Measurements from ENCODE around the gene EVI5L. TPM values are rescaled to one million over a fixed set of nuclear protein-coding genes. Genes with fewer than 3 reads are reported as not detected.

Gene EVI5L
- total and polyA plus RNA-seq, 2 of the 13 experiments (the other 11 are each of a cell fraction or from before 2014, with no cell fraction given): 1.7 to 2.4 TPM

DNA sequence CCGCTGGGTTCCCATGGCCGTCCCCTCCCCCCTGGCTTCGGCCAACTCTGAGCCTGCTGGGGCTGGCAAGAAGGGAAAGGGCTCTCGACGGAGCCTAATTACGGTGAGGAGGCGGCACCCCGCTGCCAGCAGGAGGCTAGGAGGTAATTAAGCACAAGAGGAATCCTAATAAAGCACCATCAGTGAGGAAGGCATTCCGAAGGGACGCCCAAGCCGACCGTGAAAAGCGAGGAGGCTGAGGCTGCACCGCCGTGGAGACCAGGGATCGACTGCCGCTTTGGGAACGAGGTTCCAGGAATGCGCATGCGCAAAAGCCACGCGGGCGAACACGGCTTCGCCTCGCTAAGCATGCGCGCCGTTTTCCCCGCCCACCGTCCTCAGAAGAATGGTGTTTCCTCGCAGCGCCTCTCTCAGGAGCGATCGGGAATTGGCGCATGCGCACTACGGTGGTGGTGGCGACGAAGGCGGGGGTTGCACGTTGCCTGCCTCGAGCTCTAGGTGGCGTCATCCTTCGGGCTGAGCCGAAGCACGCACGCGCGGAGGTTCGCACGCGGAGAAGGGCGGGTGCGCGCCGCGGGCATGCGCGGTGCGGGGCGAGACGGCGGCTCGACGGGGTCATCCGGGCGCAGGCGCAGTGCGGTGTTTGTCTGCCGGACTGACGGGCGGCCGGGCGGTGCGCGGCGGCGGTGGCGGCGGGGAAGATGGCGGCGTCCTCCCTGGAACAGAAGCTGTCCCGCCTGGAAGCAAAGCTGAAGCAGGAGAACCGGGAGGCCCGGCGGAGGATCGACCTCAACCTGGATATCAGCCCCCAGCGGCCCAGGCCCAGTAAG, 73.4 kb downstream of the EVI5L start, which contains the start of gene MAP2K7 (continued):
- TF ChIP-seq, protein P1, sequence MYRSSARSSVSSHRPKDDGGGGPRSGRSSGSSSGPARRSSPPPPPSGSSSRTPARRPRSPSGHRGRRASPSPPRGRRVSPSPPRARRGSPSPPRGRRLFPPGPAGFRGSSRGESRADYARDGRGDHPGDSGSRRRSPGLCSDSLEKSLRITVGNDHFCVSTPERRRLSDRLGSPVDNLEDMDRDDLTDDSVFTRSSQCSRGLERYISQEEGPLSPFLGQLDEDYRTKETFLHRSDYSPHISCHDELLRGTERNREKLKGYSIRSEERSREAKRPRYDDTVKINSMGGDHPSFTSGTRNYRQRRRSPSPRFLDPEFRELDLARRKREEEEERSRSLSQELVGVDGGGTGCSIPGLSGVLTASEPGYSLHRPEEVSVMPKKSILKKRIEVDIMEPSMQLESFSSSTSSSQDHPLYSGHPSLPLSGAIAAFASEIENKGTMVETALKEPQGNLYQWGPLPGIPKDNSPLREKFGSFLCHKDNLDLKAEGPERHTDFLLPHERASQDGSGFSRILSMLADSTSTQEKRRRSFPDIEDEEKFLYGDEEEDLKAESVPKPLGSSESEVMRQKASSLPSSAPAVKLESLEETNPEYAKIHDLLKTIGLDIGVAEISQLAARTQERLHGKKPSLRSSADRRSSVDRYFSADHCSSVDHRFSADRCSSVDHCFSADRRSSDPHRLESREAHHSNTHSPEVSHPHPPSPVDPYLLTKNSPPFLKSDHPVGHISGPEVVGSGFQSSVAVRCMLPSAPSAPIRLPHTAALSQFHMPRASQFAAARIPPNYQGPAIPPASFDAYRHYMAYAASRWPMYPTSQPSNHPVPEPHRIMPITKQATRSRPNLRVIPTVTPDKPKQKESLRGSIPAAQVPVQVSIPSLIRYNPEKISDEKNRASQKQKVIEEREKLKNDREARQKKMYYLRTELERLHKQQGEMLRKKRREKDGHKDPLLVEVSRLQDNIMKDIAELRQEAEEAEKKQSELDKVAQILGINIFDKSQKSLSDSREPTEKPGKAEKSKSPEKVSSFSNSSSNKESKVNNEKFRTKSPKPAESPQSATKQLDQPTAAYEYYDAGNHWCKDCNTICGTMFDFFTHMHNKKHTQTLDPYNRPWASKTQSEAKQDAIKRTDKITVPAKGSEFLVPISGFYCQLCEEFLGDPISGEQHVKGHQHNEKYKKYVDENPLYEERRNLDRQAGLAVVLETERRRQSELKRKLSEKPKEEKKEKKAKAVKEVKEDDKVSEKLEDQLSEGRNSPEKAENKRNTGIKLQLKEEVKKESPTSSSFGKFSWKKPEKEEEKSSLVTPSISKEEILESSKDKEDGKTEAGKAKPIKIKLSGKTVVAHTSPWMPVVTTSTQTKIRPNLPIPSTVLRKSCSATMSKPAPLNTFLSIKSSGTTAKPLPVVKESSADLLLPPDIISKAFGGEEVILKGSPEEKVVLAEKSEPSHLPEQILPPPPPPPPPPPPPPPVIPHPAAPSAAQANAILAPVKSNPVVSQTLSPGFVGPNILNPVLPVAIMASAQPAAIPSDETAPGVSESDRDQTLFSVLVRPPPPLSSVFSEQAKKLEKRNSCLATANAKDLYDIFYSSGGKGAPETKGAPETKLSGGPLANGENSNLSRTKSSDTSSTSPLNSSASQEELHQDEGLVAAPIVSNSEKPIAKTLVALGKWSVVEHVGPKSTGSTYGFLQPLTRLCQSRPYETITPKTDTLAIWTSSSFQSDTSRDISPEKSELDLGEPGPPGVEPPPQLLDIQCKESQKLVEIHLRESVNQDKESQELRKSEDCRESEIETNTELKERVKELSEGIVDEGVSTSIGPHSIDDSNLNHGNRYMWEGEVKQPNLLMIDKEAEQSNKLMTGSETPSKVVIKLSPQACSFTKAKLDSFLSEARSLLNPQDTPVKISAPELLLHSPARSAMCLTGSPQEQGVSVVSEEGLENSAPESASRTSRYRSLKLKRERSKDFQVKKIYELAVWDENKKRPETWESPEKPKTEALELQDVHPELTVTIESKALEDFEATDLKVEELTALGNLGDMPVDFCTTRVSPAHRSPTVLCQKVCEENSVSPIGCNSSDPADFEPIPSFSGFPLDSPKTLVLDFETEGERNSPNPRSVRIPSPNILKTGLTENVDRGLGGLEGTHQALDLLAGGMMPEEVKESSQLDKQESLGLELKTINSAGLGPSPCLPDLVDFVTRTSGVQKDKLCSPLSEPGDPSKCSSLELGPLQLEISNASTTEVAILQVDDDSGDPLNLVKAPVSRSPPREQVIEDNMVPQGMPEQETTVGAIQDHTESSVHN (CRISPR knock-in tag; IDR thresholded peaks at IDR 0.05): peak; percentile 41
- TF ChIP-seq, protein P2, sequence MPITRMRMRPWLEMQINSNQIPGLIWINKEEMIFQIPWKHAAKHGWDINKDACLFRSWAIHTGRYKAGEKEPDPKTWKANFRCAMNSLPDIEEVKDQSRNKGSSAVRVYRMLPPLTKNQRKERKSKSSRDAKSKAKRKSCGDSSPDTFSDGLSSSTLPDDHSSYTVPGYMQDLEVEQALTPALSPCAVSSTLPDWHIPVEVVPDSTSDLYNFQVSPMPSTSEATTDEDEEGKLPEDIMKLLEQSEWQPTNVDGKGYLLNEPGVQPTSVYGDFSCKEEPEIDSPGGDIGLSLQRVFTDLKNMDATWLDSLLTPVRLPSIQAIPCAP (CRISPR knock-in tag; IDR thresholded peaks at IDR 0.05; ENCODE audit: low read depth): no peak
- TF ChIP-seq ARNTL (CRISPR knock-in tag; IDR thresholded peaks at IDR 0.05) (peak; percentile 91), THAP11 (CRISPR knock-in tag; IDR thresholded peaks at IDR 0.05) (peak; percentile 89), KLF11 (CRISPR knock-in tag; IDR thresholded peaks at IDR 0.05) (no peak), YY1 (IDR thresholded peaks at IDR 0.05; ENCODE audit: insufficient read depth, insufficient replicate concordance, low read depth, low read length) (peak; percentile 92), ZNF124 (CRISPR knock-in tag; IDR thresholded peaks at IDR 0.05) (peak; percentile 97; the same call in 1 of the 2 replicates), RELA (CRISPR knock-in tag; IDR thresholded peaks at IDR 0.05) (no peak), IKZF4 (CRISPR knock-in tag; IDR thresholded peaks at IDR 0.05; ENCODE audit: borderline replicate concordance, low read depth, not compliant biosample characterization) (peak; percentile 69), TEAD2 (CRISPR knock-in tag; IDR thresholded peaks at IDR 0.05) (no peak), BRCA1 (CRISPR knock-in tag; IDR thresholded peaks at IDR 0.05) (peak; percentile 77; the same call in 1 of the 2 replicates), GLI4 (CRISPR knock-in tag; IDR thresholded peaks at IDR 0.05; ENCODE audit: borderline replicate concordance) (peak; percentile 95; the same call in 1 of the 2 replicates), SOX6 (IDR thresholded peaks at IDR 0.05) (no peak), SOX6 (CRISPR knock-in tag; IDR thresholded peaks at IDR 0.05) (peak; percentile 75), ZIK1 (CRISPR knock-in tag; IDR thresholded peaks at IDR 0.05; ENCODE audit: borderline replicate concordance, low read depth) (peak; percentile 74; the same call in 1 of the 2 replicates), RFX3 (CRISPR knock-in tag; IDR thresholded peaks at IDR 0.05) (no peak), ARID2 (CRISPR knock-in tag; IDR thresholded peaks at IDR 0.05; ENCODE audit: borderline replicate concordance) (peak; percentile 81; the same call in 1 of the 2 replicates), NR2F1 (CRISPR knock-in tag; IDR thresholded peaks at IDR 0.05) (peak in 1 of 2 experiments; percentile 87)
- TF ChIP-seq, protein P3, sequence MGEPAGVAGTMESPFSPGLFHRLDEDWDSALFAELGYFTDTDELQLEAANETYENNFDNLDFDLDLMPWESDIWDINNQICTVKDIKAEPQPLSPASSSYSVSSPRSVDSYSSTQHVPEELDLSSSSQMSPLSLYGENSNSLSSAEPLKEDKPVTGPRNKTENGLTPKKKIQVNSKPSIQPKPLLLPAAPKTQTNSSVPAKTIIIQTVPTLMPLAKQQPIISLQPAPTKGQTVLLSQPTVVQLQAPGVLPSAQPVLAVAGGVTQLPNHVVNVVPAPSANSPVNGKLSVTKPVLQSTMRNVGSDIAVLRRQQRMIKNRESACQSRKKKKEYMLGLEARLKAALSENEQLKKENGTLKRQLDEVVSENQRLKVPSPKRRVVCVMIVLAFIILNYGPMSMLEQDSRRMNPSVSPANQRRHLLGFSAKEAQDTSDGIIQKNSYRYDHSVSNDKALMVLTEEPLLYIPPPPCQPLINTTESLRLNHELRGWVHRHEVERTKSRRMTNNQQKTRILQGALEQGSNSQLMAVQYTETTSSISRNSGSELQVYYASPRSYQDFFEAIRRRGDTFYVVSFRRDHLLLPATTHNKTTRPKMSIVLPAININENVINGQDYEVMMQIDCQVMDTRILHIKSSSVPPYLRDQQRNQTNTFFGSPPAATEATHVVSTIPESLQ (CRISPR knock-in tag; conservative IDR thresholded peaks at IDR 0.05): no peak
